Stimulated activated CD8-positive, alpha-beta memory T cell treated with anti-CD3 and anti-CD28 coated beads, Interleukin-7, amount 100 ng/mL, for 48 hours (primary cell): ENCODE data around the gene LRRIQ3.

Source experiments
- DNase-seq, 2 donors: peaks; one replicate each; pipeline ENCODE4 v3.0.0-alpha.2; 2020; ENCODE audit warnings: low read depth in 1 of 2; ENCODE audit errors: extremely low read depth in 1 of 2

LRRIQ3 gene

GRCh38 chr1:74113333-74113732 lies 84.6 kb downstream of the LRRIQ3 start:
- DNase-seq = no peak

DNA sequence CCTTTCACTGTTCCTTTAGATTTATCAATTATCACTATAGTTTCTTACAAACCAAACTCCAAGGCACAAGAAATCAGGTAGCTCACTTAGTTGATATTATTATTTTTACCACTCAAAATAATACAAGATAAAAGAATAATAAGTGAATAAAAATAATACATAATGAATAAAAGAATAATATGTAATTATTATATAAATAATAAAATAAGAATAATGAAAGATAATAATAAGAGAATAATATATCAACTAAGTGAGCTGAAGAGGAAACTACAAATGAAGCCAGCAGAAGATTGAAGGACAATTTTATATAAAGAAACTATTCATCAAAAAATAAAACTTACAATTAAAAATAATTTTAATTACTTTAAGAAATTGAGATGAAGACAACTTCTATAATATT lies 90.6 kb downstream of the LRRIQ3 start:
- no peak for DNase-seq

GRCh38 chr1:74091371-74091770 lies 106.6 kb downstream of the LRRIQ3 start:
- DNase-seq = no peak

- no peak for DNase-seq
These were observed 114.8 kb downstream of the LRRIQ3 start for GRCh38 chr1:74083128-74083527.

- no peak for DNase-seq
These were observed 132.9 kb downstream of the LRRIQ3 start for GRCh38 chr1:74065081-74065480.

- no peak for DNase-seq
These were observed 140.3 kb downstream of the LRRIQ3 start for GRCh38 chr1:74057719-74058118.

- no peak for DNase-seq
These were observed 144.6 kb downstream of the LRRIQ3 start for GRCh38 chr1:74053407-74053806.

DNA sequence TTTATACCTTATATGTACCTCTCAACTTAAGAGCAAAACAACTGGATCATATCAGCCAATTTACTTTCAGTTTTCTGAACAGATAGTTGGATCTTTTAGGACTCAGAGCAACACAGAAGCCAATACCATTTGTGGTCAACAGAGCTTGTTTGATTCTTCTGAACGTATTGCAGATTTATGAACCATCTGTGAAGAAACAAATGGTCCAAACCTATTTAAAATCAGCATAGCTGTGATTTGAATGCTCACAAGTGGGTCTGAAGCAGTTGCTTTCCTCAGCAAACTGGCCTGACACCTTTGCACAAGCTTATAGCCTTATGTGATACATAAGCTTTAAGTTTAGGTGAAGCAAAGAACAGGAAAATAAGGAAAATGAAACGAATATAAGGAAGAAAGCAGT lies 147.6 kb downstream of the LRRIQ3 start:
- no peak for DNase-seq

DNA sequence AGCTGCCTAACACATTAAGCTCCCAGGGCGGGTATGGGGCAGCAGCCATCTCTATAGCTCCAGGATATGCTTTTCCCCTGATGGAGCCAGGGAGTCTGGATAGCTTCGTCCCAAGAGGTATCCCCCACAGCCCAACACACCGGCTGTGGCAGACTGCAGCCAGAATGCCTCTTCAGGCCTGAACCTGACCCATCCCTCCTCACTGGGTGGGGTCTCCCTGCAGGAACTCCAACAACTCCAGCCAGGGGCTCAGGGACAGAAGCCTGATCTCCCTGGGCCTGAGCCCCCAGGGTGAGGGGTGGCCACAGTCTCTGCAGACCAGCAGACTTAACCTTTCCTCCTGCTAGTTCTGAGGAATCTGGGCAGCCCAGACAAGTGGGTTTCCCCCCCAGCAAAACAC lies 159.9 kb downstream of the LRRIQ3 start:
- no peak for DNase-seq

- no peak for DNase-seq
These were observed 185.4 kb downstream of the LRRIQ3 start for GRCh38 chr1:74012583-74012982.

DNA sequence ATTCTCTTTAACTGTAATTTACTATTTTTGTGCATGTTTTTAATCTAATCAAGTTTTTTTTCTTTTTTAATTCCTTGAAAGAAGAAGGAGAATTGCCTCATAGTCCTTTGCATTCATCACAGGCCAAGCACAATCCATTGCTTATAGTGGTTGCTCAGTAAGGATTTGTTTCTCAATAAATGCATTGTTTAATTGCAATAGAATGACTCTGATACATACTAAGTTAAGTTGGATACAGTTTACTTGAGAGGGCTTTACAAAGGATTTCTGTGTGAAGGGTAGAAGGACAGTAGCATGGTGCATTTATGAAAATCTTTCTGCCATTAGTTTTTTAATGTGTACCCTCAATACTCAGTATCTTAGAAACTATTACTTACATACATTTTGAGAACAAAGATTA lies 186.2 kb downstream of the LRRIQ3 start:
- no peak for DNase-seq

- DNase-seq = no peak
These were observed 187.8 kb downstream of the LRRIQ3 start for GRCh38 chr1:74010206-74010605.

DNA sequence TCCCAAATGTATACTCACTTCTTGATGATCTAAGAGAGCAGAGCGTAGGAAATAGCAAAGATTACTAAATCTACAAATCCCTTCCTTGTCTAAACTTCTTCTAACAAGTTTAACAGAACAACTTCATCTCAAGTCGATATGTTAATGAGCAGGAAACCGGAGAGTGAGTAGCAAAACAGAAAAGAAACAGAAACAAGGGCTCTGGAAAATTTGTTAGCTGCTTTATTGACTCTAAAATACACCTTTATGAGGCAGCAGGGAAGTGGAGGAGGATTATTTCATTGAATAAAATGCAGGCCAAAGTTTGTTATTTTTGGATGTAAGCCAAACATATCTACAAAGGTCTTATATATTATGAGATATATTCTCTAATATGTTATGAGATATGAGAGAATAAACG lies 192.4 kb downstream of the LRRIQ3 start:
- DNase-seq = no peak

- no peak for DNase-seq
These were observed 194.2 kb downstream of the LRRIQ3 start for GRCh38 chr1:74003806-74004205.

GRCh38 chr1:73998348-73998959 lies 199.5 kb downstream of the LRRIQ3 start:
- no peak for DNase-seq

GRCh38 chr1:73980324-73981040 lies 217.5 kb downstream of the LRRIQ3 start:
- no peak for DNase-seq

DNA sequence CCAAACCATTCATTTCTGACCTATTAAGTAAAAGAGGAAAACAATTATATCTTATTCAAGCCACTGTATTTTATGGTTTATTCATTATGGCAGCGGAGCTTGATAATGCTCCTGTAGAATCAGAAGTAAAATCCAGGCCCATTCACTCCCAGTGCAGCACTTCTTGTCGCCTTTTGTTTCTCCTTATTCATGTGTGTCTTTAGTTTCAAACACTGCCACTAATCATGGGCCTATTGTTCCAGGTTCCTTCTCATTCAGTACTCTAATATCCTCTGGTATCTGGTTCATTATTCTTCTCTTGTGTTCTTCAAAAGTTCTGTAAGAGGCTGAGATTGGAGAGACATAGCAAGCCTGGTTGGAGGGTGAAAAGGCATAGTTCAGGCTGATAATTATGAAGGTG lies 218.3 kb downstream of the LRRIQ3 start:
- DNase-seq = no peak

GRCh38 chr1:73978964-73979363 lies 219.0 kb downstream of the LRRIQ3 start:
- DNase-seq = no peak
